Stimulated activated CD8-positive, alpha-beta memory T cell treated with anti-CD3 and anti-CD28 coated beads, Interleukin-4, amount 100 ng/mL, for 4 hours (primary cell): ENCODE results near the gene PRLR.

Source experiments
- DNase-seq, 2 donors: peaks; one replicate each; pipeline ENCODE4 v3.0.0-alpha.2; 2020; ENCODE audit warnings: low read depth in 2 of 2, low spot score in 1 of 2

PRLR gene

GRCh38 chr5:35236770-35237169 lies 6.5 kb upstream of the PRLR start:
- DNase-seq: no peak

- DNase-seq: no peak
Observed at GRCh38 chr5:35233601-35234000, 3.3 kb upstream of the PRLR start.

DNA sequence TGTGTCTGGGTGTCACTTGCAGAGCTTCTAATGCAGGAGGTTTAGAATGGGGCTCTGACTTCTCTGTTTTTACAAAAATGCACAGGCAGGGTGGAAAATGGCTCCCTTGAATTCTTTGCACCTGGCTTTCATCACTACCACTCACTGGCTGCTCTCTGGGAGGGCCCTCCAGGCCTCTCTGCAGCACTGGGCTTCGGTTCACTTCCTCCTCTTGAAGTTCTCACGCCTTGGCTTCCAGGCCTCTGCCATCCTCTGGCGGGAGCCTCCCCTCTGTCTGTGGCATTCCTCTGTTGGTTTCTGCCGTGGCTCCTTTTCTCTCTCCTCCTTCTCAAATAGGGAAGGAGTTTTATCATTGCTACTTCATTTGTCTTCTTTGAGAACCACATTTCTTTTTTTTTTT lies 2.8 kb upstream of the PRLR start:
- DNase-seq: no peak

- DNase-seq: no peak
Observed at GRCh38 chr5:35232124-35232523, 1.8 kb upstream of the PRLR start.

DNA sequence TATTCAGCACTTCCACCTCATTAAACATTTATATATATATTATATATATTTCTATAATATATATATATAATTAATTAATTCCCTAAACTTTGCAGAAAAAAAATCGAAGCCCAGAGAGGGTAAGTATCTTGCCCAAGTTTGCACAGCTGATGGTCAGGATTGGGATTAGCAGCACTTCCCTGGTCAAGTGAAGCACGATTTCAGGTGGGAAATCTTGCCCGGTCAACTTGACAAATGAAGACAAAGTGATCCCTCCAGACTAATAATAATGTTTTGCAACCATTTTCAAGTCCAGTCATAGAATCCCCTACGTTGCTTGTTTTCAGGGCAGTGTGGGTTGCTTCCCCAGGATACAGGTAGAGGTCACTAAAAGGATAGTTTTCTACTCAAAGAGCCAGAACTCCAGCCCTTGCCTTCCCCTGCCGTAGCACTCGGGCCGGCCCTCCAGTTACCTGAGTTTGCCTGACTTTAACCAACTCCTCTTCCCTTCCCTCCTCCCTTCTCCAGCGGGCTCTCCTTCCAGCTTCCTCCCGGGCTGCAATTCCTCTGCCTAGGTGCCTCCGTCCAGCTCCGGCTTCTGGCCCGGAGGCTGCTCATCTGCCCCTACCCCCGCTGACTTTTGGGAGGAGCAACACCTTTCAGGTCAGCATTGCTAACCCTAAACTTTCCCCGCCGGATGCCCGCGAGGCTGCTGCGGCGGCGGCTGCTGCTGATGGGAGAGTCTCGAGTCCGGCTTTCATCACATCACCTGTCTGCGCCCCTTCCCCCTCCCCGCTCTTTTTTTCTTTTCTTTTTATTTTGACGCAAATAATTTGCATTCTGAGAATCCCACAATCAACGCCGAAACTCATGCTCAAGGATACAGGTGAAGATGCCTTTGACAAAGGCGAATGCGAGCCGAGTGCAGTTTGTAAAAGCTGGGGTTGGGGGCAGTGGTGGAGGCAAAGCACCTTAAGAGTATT lies 930 bp downstream of the PRLR start:
- DNase-seq: no peak

DNA sequence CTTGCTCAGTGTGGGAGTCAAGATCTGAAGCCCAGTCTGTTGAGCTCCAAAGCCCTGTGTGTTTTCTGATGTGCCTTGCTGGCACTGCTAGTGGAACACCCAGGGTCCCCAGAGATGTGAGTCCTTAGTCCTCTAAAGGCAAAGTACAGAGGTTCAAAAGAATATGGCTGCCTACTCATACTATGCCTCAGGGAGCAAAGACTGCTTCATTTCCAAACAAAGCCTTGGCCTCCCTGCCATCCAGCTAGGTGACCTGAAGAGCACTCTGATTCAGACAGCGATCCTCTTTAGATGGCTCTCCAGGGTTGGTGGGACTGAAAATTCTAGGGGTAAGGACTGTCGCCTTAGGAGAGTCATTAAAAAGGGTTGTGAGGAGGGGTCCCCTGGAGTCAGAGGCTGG lies 2.0 kb downstream of the PRLR start:
- DNase-seq: no peak

DNA sequence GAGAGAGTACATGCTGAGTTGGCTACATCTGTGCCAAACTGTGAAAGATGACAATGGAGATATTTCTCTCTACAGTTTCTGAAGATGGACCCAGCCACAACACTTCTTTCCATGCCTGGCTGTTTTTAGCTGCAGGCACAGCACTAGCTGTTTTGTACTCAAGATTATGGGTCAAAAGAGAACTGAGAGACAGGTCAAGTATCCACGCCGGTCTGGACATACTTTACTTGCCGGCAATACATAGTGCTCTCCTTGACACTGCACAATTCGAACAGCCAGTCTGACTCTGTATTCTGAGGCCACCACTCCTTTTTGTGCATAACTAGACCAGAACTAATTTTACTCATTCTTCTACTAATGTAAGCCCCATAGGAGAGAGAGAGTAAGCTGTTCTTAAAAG lies 2.6 kb downstream of the PRLR start:
- no peak for DNase-seq

GRCh38 chr5:35223787-35224395 lies 6.4 kb downstream of the PRLR start:
- DNase-seq: no peak

DNA sequence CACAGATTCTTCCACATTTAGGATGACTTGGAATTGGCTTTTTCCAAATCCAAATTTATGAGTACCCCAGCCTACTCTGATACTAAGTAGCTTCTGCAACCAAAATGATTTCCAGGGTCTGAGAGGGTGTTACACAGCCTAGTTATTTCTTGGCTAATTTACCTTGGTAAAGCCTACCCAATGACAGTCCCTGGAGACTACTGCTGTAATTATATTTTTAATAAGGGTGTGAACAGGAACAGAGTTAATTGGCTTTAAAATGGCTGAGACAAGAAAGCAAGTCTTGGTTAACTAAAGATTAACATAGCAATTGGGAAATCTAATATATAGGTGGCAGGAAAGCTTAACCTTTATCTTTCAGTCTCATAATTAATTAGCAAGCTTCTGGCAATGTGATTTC lies 9.3 kb downstream of the PRLR start:
- no peak for DNase-seq

DNA sequence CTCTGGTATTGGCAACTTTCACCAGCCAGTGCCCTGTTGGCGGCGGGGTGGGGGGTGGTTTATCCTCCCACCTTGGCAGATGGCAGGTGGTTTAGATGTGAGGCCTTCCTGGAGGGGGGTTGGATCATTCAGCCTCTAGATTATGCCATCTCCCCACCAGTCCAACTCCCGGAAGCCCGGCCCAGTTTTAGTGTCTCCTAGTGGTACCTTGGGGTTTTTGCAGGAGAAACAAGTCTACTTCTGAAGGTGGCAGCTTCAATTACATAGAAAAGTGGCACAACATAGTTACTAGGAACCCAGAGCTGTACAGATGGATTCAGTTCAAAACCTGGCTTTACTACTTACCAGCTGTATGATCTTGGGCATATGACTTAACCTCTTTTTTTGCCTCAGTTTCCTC lies 11.3 kb downstream of the PRLR start:
- DNase-seq: no peak

- DNase-seq: no peak
Observed at GRCh38 chr5:35214051-35214450, 16.2 kb downstream of the PRLR start.

DNA sequence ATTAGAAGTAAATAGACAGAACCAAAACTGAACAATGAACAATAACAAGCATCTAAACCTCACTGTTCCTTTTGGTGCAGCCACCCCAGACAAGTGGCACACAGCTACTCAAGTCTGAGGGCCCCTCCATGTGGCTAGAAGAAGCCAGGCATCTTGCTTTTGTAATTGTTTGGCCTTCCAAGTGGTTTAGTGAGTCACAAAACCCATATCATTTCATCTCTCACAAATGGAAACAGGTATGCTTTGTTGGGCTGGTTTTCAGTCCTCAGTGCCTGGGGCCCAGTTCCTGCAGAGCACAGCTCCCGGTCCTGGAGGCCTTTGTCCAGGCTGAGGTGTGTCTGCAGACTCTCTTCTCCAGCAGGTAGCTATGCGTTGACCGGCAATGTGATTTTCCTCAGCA lies 16.7 kb downstream of the PRLR start:
- no peak for DNase-seq

DNA sequence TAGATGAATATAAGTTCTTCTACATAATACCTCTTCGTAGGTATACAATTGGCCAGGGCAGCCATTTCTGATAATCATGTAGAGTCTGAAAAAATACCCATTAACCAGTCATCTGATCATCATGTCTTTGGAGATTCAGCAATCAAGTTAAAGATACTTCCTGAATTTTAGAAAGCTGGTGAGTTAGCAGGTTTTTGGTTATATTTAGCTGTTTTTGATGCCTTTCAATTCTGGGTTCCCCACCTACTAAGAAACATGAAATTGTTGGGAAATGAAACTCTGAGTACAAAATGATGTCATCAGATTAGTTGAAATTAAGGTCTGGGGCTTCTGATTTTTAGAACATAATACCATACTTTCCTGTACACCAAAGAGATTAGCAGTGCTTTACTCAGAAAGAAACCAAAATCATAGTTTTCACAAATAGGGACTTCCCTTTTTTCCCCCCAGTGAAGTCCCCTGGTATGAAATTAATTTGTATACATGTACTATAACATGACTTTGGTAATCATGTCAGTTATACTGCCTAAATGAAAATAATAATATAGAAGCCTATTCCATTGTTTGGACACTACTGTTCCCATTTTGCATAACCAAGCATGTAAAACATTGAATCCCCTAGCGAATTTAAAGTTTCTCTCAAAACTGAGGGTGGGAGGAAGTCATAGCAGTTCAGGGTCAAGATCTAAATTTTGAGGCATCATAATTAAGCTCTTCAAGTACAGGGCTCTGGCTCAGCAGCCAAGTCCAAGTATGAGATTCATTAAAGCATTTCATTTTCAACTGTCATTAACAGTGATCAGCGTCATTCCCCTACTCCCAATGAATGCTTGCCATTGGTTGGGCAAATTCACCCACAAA lies 17.9 kb downstream of the PRLR start:
- no peak for DNase-seq

GRCh38 chr5:35209862-35210261 lies 20.4 kb downstream of the PRLR start:
- no peak for DNase-seq

GRCh38 chr5:35205606-35206005 lies 24.7 kb downstream of the PRLR start:
- no peak for DNase-seq

- DNase-seq: no peak
Observed at GRCh38 chr5:35205186-35205585, 25.1 kb downstream of the PRLR start.

DNA sequence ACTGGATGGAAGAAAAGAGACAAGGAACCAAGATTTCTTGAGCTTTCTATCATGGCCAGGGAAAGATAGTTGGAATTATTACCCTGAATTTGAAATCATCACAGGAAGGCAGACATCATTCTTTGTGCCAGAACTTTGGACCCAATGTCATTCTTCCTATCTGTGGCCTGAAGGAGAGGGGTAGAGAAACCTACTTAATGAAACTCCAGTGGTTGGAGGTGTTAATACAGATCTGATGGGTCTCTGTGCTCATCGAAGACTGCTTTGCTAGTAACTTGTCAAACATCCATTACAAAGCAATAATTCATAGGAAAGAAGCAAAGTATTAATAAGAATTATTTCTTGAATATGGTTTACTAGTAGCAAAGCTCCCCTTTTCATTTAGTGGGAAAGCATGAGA lies 26.9 kb downstream of the PRLR start:
- DNase-seq: no peak

DNA sequence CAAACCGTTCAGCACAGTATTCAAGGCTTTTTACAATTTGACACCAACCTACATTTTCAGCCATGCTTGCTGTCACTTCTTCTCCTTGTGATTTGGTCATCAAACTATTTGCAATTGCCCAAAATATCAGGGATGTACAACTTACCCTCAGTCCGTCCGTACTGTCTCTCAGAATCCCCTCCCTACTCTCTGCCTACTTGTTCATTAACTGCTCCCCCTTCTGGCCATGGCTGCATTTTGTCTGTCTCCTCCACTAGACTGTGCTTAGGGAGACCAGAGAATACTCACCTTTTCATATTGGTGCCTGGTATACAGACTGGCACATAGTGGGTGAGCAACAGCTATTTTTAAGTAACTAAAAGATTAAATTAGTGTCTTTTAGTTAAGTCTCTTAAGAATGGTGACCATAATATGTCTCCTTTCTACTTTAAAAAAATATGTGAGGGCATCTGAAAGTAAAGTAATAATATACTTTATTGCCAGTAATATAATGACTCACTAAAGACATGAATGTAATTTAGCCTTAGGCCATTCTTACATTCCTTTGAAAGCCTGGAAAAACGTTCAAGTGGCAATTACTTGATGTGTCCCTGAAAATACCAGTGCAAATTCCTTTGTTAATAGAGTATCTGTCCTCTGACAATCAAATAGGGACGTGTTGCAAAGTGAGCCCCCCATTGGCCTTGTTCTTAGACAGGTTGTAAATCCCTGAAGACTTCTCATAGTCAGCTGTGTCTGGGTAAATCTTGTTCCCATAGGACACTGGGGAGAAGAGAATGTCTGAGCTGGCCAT lies 27.8 kb downstream of the PRLR start:
- no peak for DNase-seq

GRCh38 chr5:35201291-35201690 lies 29.0 kb downstream of the PRLR start:
- DNase-seq: no peak

DNA sequence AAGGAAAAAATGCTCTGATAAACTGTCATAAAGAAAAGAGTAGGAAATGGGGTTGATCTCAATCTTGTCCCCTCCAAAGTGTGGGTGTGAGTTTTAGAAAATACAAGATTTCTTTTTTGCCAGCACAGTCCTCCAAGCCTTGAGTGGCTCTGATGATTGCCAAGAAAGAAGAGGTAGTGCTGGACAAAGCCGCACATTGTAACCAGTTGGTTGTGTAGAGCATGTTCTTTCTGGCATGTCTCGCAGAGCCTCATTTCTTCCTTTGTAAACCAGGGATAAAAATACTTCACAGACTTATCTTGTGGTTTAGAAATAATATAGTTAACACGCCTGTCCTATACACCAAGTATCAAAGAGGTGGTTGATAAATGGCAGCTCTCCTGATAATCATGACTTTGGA lies 30.4 kb downstream of the PRLR start:
- DNase-seq: no peak

DNA sequence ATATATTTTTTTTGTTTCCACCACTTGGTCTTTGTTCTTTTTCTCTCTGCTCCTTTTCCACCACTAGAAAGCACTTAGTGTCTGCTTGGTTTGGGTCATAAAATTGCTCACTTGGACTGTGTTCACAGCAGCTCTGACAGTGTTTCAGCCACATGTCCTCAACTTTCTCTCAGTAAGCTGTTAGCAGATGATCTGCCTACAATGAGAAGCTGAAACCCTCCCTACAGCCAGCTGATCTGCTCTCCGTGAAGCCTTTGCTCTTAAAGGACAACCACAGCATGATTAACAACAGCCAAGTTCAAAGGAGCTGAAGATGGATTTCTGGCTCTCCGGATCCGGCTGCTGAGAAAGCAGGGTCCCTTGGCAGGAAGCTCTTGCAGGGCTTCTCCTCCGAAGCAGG lies 31.6 kb downstream of the PRLR start:
- DNase-seq: no peak
